Natural killer cell (primary cell): ENCODE results near the gene TMEM232. TPM values are rescaled to one million over a fixed set of nuclear protein-coding genes. Genes with fewer than 3 reads are reported as not detected.

Source experiments
- ATAC-seq, 3 donors: fragments of 150-1000 bp in 2 of 3; fragments of 200-7000 bp in 1 of 3; cut with Tn5 transposase; 1 replicate in 1 of 3; 2 replicates in 2 of 3; pipeline ENCODE4 v1.10.0; 2021; ENCODE audit warnings: mild to moderate bottlenecking in 2 of 3, moderate library complexity in 2 of 3
- DNase-seq, 2 donors: peaks; one replicate each; pipeline versions ENCODE4 v3.0.0 to v3.0.0-alpha.2; 2013 to 2021; ENCODE audit warnings: mixed read lengths in 1 of 2
- H3K27ac ChIP-seq: one replicate; pipeline ENCODE4 v1.5.1; 2013; ENCODE audit warnings: mild to moderate bottlenecking, low read length
- H3K27me3 ChIP-seq: one replicate; pipeline ENCODE4 v1.6.1; 2013; ENCODE audit warnings: low read length; ENCODE audit not compliant: control insufficient read depth, insufficient read depth
- H3K36me3 ChIP-seq: one replicate; pipeline ENCODE4 v1.6.1; 2013; ENCODE audit warnings: low read length; ENCODE audit not compliant: control insufficient read depth, insufficient read depth
- H3K4me1 ChIP-seq: one replicate; pipeline ENCODE4 v1.6.1; 2013; ENCODE audit warnings: low read length; ENCODE audit not compliant: control insufficient read depth, insufficient read depth
- H3K4me3 ChIP-seq: one replicate; pipeline ENCODE4 v1.5.1; 2013; ENCODE audit warnings: low read length
- H3K9me3 ChIP-seq: one replicate; pipeline ENCODE4 v1.6.1; 2013; ENCODE audit warnings: low read length; ENCODE audit not compliant: control insufficient read depth, insufficient read depth
- H3K27ac Mint-ChIP-seq, 2 donors: one replicate each; pipeline ENCODE4 v1.8.0; 2022; ENCODE audit warnings: mild to moderate bottlenecking in 2 of 2, mixed read lengths in 2 of 2, moderate library complexity in 1 of 2
- H3K27me3 Mint-ChIP-seq, 2 donors: one replicate each; pipeline ENCODE4 v1.8.0; 2022; ENCODE audit warnings: low read depth in 2 of 2, mixed read lengths in 2 of 2
- H3K36me3 Mint-ChIP-seq: one replicate; pipeline ENCODE4 v1.8.0; 2022; ENCODE audit warnings: mixed read lengths
- H3K4me1 Mint-ChIP-seq, 2 donors: one replicate each; pipeline ENCODE4 v1.8.0; 2022; ENCODE audit warnings: mixed read lengths in 2 of 2
- H3K4me3 Mint-ChIP-seq: one replicate; pipeline ENCODE4 v1.8.0; 2022; ENCODE audit warnings: mild to moderate bottlenecking, moderate library complexity, mixed read lengths
- H3K9me3 Mint-ChIP-seq, 2 donors: one replicate each; pipeline ENCODE4 v1.8.0; 2022; ENCODE audit warnings: mixed read lengths in 2 of 2
- CTCF ChIP-seq: fragments of 200-600 bp; IDR thresholded peaks from one replicate; pipeline ENCODE4 v1.8.0; 2022; ENCODE audit warnings: antibody characterized with exemption
- WGBS: methylation state at CpG from one replicate; pipeline ENCODE4 v1.1.7; 2013; ENCODE audit warnings: missing lambda C conversion rate; ENCODE audit not compliant: insufficient coverage; 5-methylcytosine and 5-hydroxymethylcytosine counted together
- intact Hi-C: fragments of 100-400 bp; cut with micrococcal nuclease; formaldehyde crosslinking; loops from one replicate; pipeline ENCODE4 v1.14.2; 2022
- total RNA-seq, 4 donors: library from RNA; stranded (reverse); fragments of 120-200 nt in 1 of 4; gene quantifications; one replicate each; pipeline versions ENCODE4 v1.2.3 to v1.2.4, GENCODE V29; 2013 to 2022

TMEM232 gene
- total RNA-seq, 3 donors from 2014 or later (not counting 1 experiment from before 2014, with no cell fraction given): 0.45 to 3.0 (median 0.66) TPM

- intact Hi-C loops: no loop called here
Observed at GRCh38 chr5:110371725-110372041, 354.8 kb downstream of the TMEM232 start.

GRCh38 chr5:110371011-110371724 is 355.3 kb downstream of the TMEM232 start:
- no peak overlapping the region for H3K27ac ChIP-seq
- ATAC-seq (no peak), DNase-seq (no peak)
- no peak overlapping the region for H3K4me3 Mint-ChIP-seq
- 71% methylated on average over 1 of the region's 1 CpG for WGBS
- H3K4me1 Mint-ChIP-seq: no peaks in the 10 kb centered on the region
- no peaks in the 10 kb centered on the region for H3K36me3 Mint-ChIP-seq
- H3K9me3 ChIP-seq: no peaks in the 10 kb centered on the region
- TF ChIP-seq CTCF: no peak
- H3K36me3 ChIP-seq: no peaks in the 10 kb centered on the region
- no peaks in the 10 kb centered on the region for H3K27me3 Mint-ChIP-seq
- H3K4me3 ChIP-seq: no peak overlapping the region
- intact Hi-C loops: no loop called here
- no peak overlapping the region for H3K27ac Mint-ChIP-seq
- no peaks in the 10 kb centered on the region for H3K4me1 ChIP-seq
- H3K27me3 ChIP-seq: no peaks in the 10 kb centered on the region
- H3K9me3 Mint-ChIP-seq: peaks cover 3 to 6% of the 10 kb centered on the region in 2 donors

More at GRCh38 chr5:110371725-110372041, 354.8 kb downstream of the TMEM232 start:
- H3K36me3 ChIP-seq: no peaks in the 10 kb centered on the region
- 64% methylated on average over 2 of the region's 3 CpGs for whole genome bisulfite sequencing
- no peak overlapping the region for H3K27ac ChIP-seq
- H3K4me3 Mint-ChIP-seq: no peak overlapping the region
- ATAC-seq: no peak
- no peaks in the 10 kb centered on the region for H3K4me1 ChIP-seq
- no peak for DNase-seq
- no peaks in the 10 kb centered on the region for H3K27me3 ChIP-seq
- H3K27ac Mint-ChIP-seq: no peak overlapping the region
- H3K27me3 Mint-ChIP-seq: no peaks in the 10 kb centered on the region
- H3K36me3 Mint-ChIP-seq: no peaks in the 10 kb centered on the region
- H3K4me3 ChIP-seq: no peak overlapping the region
- no peaks in the 10 kb centered on the region for H3K9me3 ChIP-seq
- no peaks in the 10 kb centered on the region for H3K4me1 Mint-ChIP-seq
- H3K9me3 Mint-ChIP-seq: peaks cover 3 to 6% of the 10 kb centered on the region in 2 donors
- no peak for TF ChIP-seq CTCF

Other genes starting within 250 kb of the TMEM232 start
- 10 to 100 TPM; 25.5 to 35.4 (median 34.5) TPM for gene SLC25A46, start 12.3 kb upstream of the TMEM232 start, total RNA-seq